IMR-90 (cell line): ENCODE measurements around the gene ZSCAN12. TPM values are rescaled to one million over a fixed set of nuclear protein-coding genes. Genes with fewer than 3 reads are reported as not detected.

Source experiments
- ATAC-seq: fragments of 200-7000 bp; cut with Tn5 transposase; 2 replicates; pipeline ENCODE4 v1.9.1; 2020; ENCODE audit warnings: low read depth, mild to moderate bottlenecking, moderate library complexity
- BruUV-seq: library from RNA; stranded (reverse); fragments of 400-500 nt; replicated peaks from 2 replicates; lab custom pipeline; 2021; lab: Mats Ljungman, UMichigan
- CTCF ChIA-PET: fragments of 300-600 bp; formaldehyde crosslinking; extraction: SDS; loops from one replicate; lab custom pipeline; 2021; ENCODE audit warnings: antibody characterized with exemption; lab: Yijun Ruan, JAX
- POLR2A ChIA-PET: fragments of 300-600 bp; sonication (Branson Sonifier 250); formaldehyde crosslinking; loops from one replicate; lab custom pipeline; 2022; ENCODE audit warnings: antibody characterized with exemption; ENCODE audit not compliant: unreplicated experiment; lab: Charles Lee
- DNase-seq: peaks from one replicate; pipeline ENCODE4 v3.0.0; 2013
- H2AFZ ChIP-seq: replicated peaks from 2 replicates; pipeline ENCODE3; 2013; ENCODE audit warnings: low read length, mild to moderate bottlenecking; ENCODE audit not compliant: poor library complexity
- H2AK5ac ChIP-seq: 2 replicates; pipeline ENCODE4 v1.6.1; 2013; ENCODE audit warnings: low read depth, low read length, inconsistent platforms
- H2AK9ac ChIP-seq: replicated peaks from 2 replicates; pipeline ENCODE3; 2013; ENCODE audit warnings: mild to moderate bottlenecking, low read depth, low read length, moderate library complexity; ENCODE audit not compliant: poor library complexity
- H2BK120ac ChIP-seq: 2 replicates; pipeline ENCODE4 v1.6.1; 2013; ENCODE audit warnings: low read depth, low read length, inconsistent platforms
- H2BK15ac ChIP-seq: 3 replicates; pipeline ENCODE4 v1.6.1; 2013; ENCODE audit warnings: low read depth, low read length, inconsistent platforms
- H2BK20ac ChIP-seq: 2 replicates; pipeline ENCODE4 v1.6.1; 2013; ENCODE audit warnings: low read depth, mild to moderate bottlenecking, inconsistent platforms, low read length, moderate library complexity
- H2BK5ac ChIP-seq: 2 replicates; pipeline ENCODE4 v1.6.1; 2013; ENCODE audit warnings: mild to moderate bottlenecking, low read depth, low read length, inconsistent platforms; ENCODE audit not compliant: poor library complexity, severe bottlenecking
- H3K14ac ChIP-seq: replicated peaks from 2 replicates; pipeline ENCODE4 v1.6.1; 2013; ENCODE audit warnings: low read depth, low read length, inconsistent platforms
- H3K18ac ChIP-seq: 2 replicates; pipeline ENCODE4 v1.6.1; 2013; ENCODE audit warnings: low read depth, low read length, control low read depth
- H3K23ac ChIP-seq: 2 replicates; pipeline ENCODE4 v1.6.1; 2013; ENCODE audit warnings: low read depth, low read length, inconsistent platforms
- H3K27ac ChIP-seq: 2 replicates; pipeline ENCODE4 v1.5.1; 2013; ENCODE audit warnings: mild to moderate bottlenecking, control low read depth, low read length; ENCODE audit not compliant: insufficient read depth
- H3K27me3 ChIP-seq: 2 replicates; pipeline ENCODE4 v1.6.1; 2013; ENCODE audit warnings: low read length; ENCODE audit not compliant: control insufficient read depth, insufficient read depth
- H3K36me3 ChIP-seq: 2 replicates; pipeline ENCODE4 v1.6.1; 2013; ENCODE audit warnings: low read length, mixed read lengths; ENCODE audit not compliant: control insufficient read depth, insufficient read depth
- H3K4ac ChIP-seq: 2 replicates; pipeline ENCODE4 v1.6.1; 2013; ENCODE audit warnings: low read depth, low read length, inconsistent platforms
- H3K4me1 ChIP-seq: 2 replicates; pipeline ENCODE4 v1.6.1; 2013; ENCODE audit warnings: low read length, mixed read lengths; ENCODE audit not compliant: control insufficient read depth, insufficient read depth
- H3K4me2 ChIP-seq: 2 replicates; pipeline ENCODE4 v1.6.1; 2013; ENCODE audit warnings: low read depth, mild to moderate bottlenecking, control low read depth, low read length, moderate library complexity
- H3K4me3 ChIP-seq: 2 replicates; pipeline ENCODE4 v1.5.1; 2013; ENCODE audit warnings: low read depth, mild to moderate bottlenecking, control low read depth, low read length, moderate library complexity; ENCODE audit not compliant: insufficient read depth
- H3K56ac ChIP-seq: 2 replicates; pipeline ENCODE4 v1.6.1; 2013; ENCODE audit warnings: low read length, inconsistent platforms; ENCODE audit not compliant: insufficient read depth; ENCODE audit errors: extremely low read depth
- H3K79me1 ChIP-seq, 2 experiments: 2 replicates each; pipeline ENCODE4 v1.6.1; 2013; ENCODE audit warnings: low read length in 2 of 2, inconsistent platforms in 1 of 2, low read depth in 1 of 2
- H3K9ac ChIP-seq: 2 replicates; pipeline ENCODE4 v1.6.1; 2013; ENCODE audit warnings: low read depth, low read length, control low read depth
- H3K9me1 ChIP-seq: 2 replicates; pipeline ENCODE4 v1.6.1; 2013; ENCODE audit warnings: low read length, inconsistent platforms; ENCODE audit not compliant: insufficient read depth
- H3K9me3 ChIP-seq: 2 replicates; pipeline ENCODE4 v1.6.1; 2013; ENCODE audit warnings: low read length; ENCODE audit not compliant: control insufficient read depth, insufficient read depth
- H4K20me1 ChIP-seq: 2 replicates; pipeline ENCODE4 v1.6.1; 2013; ENCODE audit warnings: low read length, inconsistent platforms; ENCODE audit not compliant: insufficient read depth
- H4K5ac ChIP-seq: 2 replicates; pipeline ENCODE4 v1.6.1; 2013; ENCODE audit warnings: mild to moderate bottlenecking, low read depth, low read length, control low read depth
- H4K8ac ChIP-seq, 2 experiments: 2 replicates each; pipeline ENCODE4 v1.6.1; 2013; ENCODE audit warnings: low read depth in 2 of 2, low read length in 2 of 2, control low read depth in 1 of 2, inconsistent platforms in 1 of 2
- H4K91ac ChIP-seq: 2 replicates; pipeline ENCODE4 v1.6.1; 2013; ENCODE audit warnings: low read depth, low read length, inconsistent platforms; ENCODE audit not compliant: insufficient read depth
- BHLHE40 ChIP-seq: fragments of 150-350 bp; IDR thresholded peaks from 2 replicates; pipeline ENCODE4 v1.6.1; 2016; ENCODE audit warnings: mild to moderate bottlenecking, low read depth, low read length
- CEBPB ChIP-seq: IDR thresholded peaks from 2 replicates; pipeline ENCODE4 v1.6.1; 2012; ENCODE audit warnings: low read depth, low read length, improper control_type of control experiment
- CHD1 ChIP-seq: IDR thresholded peaks from 2 replicates; pipeline ENCODE4 v1.6.1; 2012; ENCODE audit warnings: low read depth, low read length, improper control_type of control experiment
- CTCF ChIP-seq: conservative IDR thresholded peaks from 2 replicates; pipeline ENCODE4 v1.5.1; 2012; ENCODE audit warnings: mild to moderate bottlenecking, low read depth, low read length, improper control_type of control experiment
- ELK1 ChIP-seq: fragments of 150-350 bp; IDR thresholded peaks from 2 replicates; pipeline ENCODE4 v1.6.1; 2016; ENCODE audit warnings: low read depth, mild to moderate bottlenecking, low read length, moderate library complexity, borderline replicate concordance
- FOS ChIP-seq: fragments of 150-350 bp; IDR thresholded peaks from 2 replicates; pipeline ENCODE4 v1.6.1; 2016; ENCODE audit warnings: low read depth, low read length
- MAFK ChIP-seq: IDR thresholded peaks from 2 replicates; pipeline ENCODE4 v1.6.1; 2012; ENCODE audit warnings: low read depth, low read length, improper control_type of control experiment
- MAZ ChIP-seq: IDR thresholded peaks from 2 replicates; pipeline ENCODE4 v1.6.1; 2012; ENCODE audit warnings: low read depth, mild to moderate bottlenecking, low read length, improper control_type of control experiment, moderate library complexity, borderline replicate concordance
- MXI1 ChIP-seq: IDR thresholded peaks from 2 replicates; pipeline ENCODE4 v1.6.1; 2012; ENCODE audit warnings: low read depth, mild to moderate bottlenecking, low read length, moderate library complexity, borderline replicate concordance
- NFE2L2 ChIP-seq: fragments of 150-350 bp; IDR thresholded peaks from 2 replicates; pipeline ENCODE4 v1.6.1; 2016; ENCODE audit warnings: low read depth, mild to moderate bottlenecking, low read length
- POLR2A ChIP-seq: IDR thresholded peaks from 2 replicates; pipeline ENCODE4 v1.6.1; 2012; ENCODE audit warnings: mild to moderate bottlenecking, low read depth, low read length
- RAD21 ChIP-seq: IDR thresholded peaks from 2 replicates; pipeline ENCODE4 v1.6.1; 2012; ENCODE audit warnings: low read length, improper control_type of control experiment
- RCOR1 ChIP-seq: IDR thresholded peaks from 2 replicates; pipeline ENCODE4 v1.6.1; 2012; ENCODE audit warnings: mild to moderate bottlenecking, low read length, improper control_type of control experiment; ENCODE audit not compliant: insufficient replicate concordance
- RFX5 ChIP-seq: IDR thresholded peaks from 2 replicates; pipeline ENCODE4 v1.8.0; 2012; ENCODE audit warnings: low read depth, mild to moderate bottlenecking, low read length, moderate library complexity
- SMC3 ChIP-seq: fragments of 150-350 bp; IDR thresholded peaks from 2 replicates; pipeline ENCODE4 v1.6.1; 2016; ENCODE audit warnings: low read depth, mild to moderate bottlenecking, antibody characterized with exemption, low read length, moderate library complexity
- USF2 ChIP-seq: fragments of 150-350 bp; IDR thresholded peaks from 2 replicates; pipeline ENCODE4 v1.6.1; 2017; ENCODE audit warnings: mild to moderate bottlenecking, antibody characterized with exemption, low read length, low read depth
- WGBS, 2 experiments: methylation state at CpG; one replicate each; pipeline versions ENCODE4 v1.1.5 to v1.1.7; 2013; ENCODE audit warnings: missing lambda C conversion rate in 2 of 2; ENCODE audit not compliant: insufficient read length in 1 of 2; ENCODE audit errors: extremely low coverage in 2 of 2; 5-methylcytosine and 5-hydroxymethylcytosine counted together
- dilution Hi-C: fragments of 300-500 bp; cut with HindIII; formaldehyde crosslinking; loops from one replicate; pipeline ENCODE4 v1.14.3; 2018; ENCODE audit warnings: low sequenced_read_pairs; ENCODE audit not compliant: unreplicated experiment
- in situ Hi-C: fragments of 300-500 bp; cut with MboI; formaldehyde crosslinking; loops from 3 replicates; pipeline ENCODE4 v1.14.3; 2019; ENCODE audit warnings: low sequenced_read_pairs, inconsistent platforms, mixed read lengths
- intact Hi-C: fragments of 100-400 bp; cut with micrococcal nuclease; formaldehyde crosslinking; loops from 2 replicates; pipeline ENCODE4 v1.10.0; 2022
- polyA plus RNA-seq, 3 experiments: library from polyadenylated mRNA; depleted of rRNA; stranded (reverse); fragments of >200 nt; gene quantifications; 2 replicates each; pipeline ENCODE4 v1.2.3, GENCODE V29; 2012; ENCODE audit warnings: low replicate concordance in 1 of 3
- total RNA-seq: library from RNA; depleted of rRNA; stranded (reverse); fragments of >200 nt; gene quantifications from 2 replicates; pipeline ENCODE4 v1.2.3, GENCODE V29; 2012

The ZSCAN12 gene
- total and polyA plus RNA-seq, 2 of the 4 experiments (the other 2 are of a cell fraction), result 2.0 to 6.5 TPM

- Histone ChIP-seq H3K4ac (no peak overlapping the region), H4K5ac (no peak overlapping the region), H3K9me1 (0 out of 2 replicates have a peak, but pooled peaks cover 4% of the 10 kb centered on the region), H3K9me3 (0 out of 2 replicates have a peak, but pooled peaks cover 2% of the 10 kb centered on the region), H2AK9ac (no peak overlapping the region), H4K91ac (no peak overlapping the region), H4K20me1 (no peaks in the 10 kb centered on the region), H3K27ac (no peak overlapping the region), H4K8ac (no peak overlapping the region), H2BK120ac (no peak overlapping the region), H3K4me2 (no peak overlapping the region), H3K14ac (no peak overlapping the region), H2BK20ac (no peak overlapping the region), H2BK15ac (no peak overlapping the region), H3K4me3 (no peak overlapping the region), H2AK5ac (no peak overlapping the region), H2AFZ (no peak overlapping the region), H3K36me3 (peaks cover 18% of the 10 kb centered on the region), H3K18ac (no peak overlapping the region), H3K23ac (no peak overlapping the region), H2BK5ac (no peak overlapping the region), H3K56ac (no peak overlapping the region), H3K27me3 (no peaks in the 10 kb centered on the region), H3K4me1 (no peaks in the 10 kb centered on the region), H3K79me1 (peaks cover 0 to 3% of the 10 kb centered on the region in 2 experiments; a peak in 1 of 4 replicates), H3K9ac (no peak overlapping the region)
- in situ Hi-C loops, result no loop called here
- ATAC-seq (no peak), DNase-seq (no peak)
- 84% methylated on average over 5 of the region's 16 CpGs; no CpG with 5 or more reads in 1 of the 2 experiments for WGBS, 2 experiments
- dilution Hi-C loops, result no loop called here
- ChIA-PET POLR2A (no interaction called here), CTCF (no interaction called here)
- no TSS peak for BruUV-seq
- intact Hi-C loops, result no loop called here
- TF ChIP-seq USF2 (no peak), POLR2A (no peak), FOS (no peak), RAD21 (no peak), NFE2L2 (no peak), RFX5 (no peak), ELK1 (no peak), RCOR1 (no peak), CTCF (no peak), BHLHE40 (no peak), SMC3 (no peak), MXI1 (no peak), CEBPB (no peak), CHD1 (no peak), MAFK (no peak), MAZ (no peak)
Observed at GRCh38 chr6:28429781-28430180, 30.2 kb upstream of the ZSCAN12 start.
